Measurements from ENCODE around the gene CRHR1.
"Not testable (repeated sequence)": the region's sequence is repeated elsewhere in the genome, so short reads cannot be mapped to it uniquely, and the experiment has no call there.

Gene CRHR1

GRCh38 chr17:45847101-45847500 lies 63.0 kb downstream of the CRHR1 start:
- no peak for DNase-seq

- DNase-seq: no peak
Measured at GRCh38 chr17:45847747-45848146, 63.6 kb downstream of the CRHR1 start.

GRCh38 chr17:45848405-45848804 lies 64.3 kb downstream of the CRHR1 start:
- DNase-seq: no peak

GRCh38 chr17:45848868-45849535 lies 64.9 kb downstream of the CRHR1 start:
- DNase-seq: no peak

GRCh38 chr17:45849536-45849990 lies 65.4 kb downstream of the CRHR1 start:
- DNase-seq: no peak

GRCh38 chr17:45850011-45850410 lies 65.9 kb downstream of the CRHR1 start:
- DNase-seq: no peak

- no peak for DNase-seq
Measured at GRCh38 chr17:45850468-45850867, 66.3 kb downstream of the CRHR1 start.

GRCh38 chr17:45851022-45851421 lies 66.9 kb downstream of the CRHR1 start:
- no peak for DNase-seq

- no peak for DNase-seq
Measured at GRCh38 chr17:45851464-45851863, 67.3 kb downstream of the CRHR1 start.

- DNase-seq: no peak
Measured at GRCh38 chr17:45851873-45852272, 67.8 kb downstream of the CRHR1 start.

GRCh38 chr17:45852535-45853297 lies 68.6 kb downstream of the CRHR1 start:
- DNase-seq: no peak

GRCh38 chr17:45854209-45854608 lies 70.1 kb downstream of the CRHR1 start:
- DNase-seq: no peak

- DNase-seq: no peak
Measured at GRCh38 chr17:45855691-45856336, 71.7 kb downstream of the CRHR1 start.

- DNase-seq: no peak
Measured at GRCh38 chr17:45857977-45858708, 74.0 kb downstream of the CRHR1 start.

GRCh38 chr17:45861165-45861564 lies 77.0 kb downstream of the CRHR1 start:
- DNase-seq: no peak

GRCh38 chr17:45862127-45862526 lies 78.0 kb downstream of the CRHR1 start:
- not testable (repeated sequence) for DNase-seq

GRCh38 chr17:45863857-45864654 lies 79.9 kb downstream of the CRHR1 start:
- no peak for DNase-seq

GRCh38 chr17:45867171-45867570 lies 83.1 kb downstream of the CRHR1 start:
- no peak for DNase-seq

- DNase-seq: no peak
Measured at GRCh38 chr17:45867702-45868101, 83.6 kb downstream of the CRHR1 start.

GRCh38 chr17:45868276-45868675 lies 84.2 kb downstream of the CRHR1 start:
- DNase-seq: no peak

- DNase-seq: no peak
Measured at GRCh38 chr17:45869676-45870341, 85.7 kb downstream of the CRHR1 start.
